HepG2 (cell line): Measurements from ENCODE around the gene RHOXF2. TPM values are rescaled to one million over a fixed set of nuclear protein-coding genes. Genes with fewer than 3 reads are reported as not detected.

Source experiments
- ATAC-seq: fragments of 200-7000 bp; cut with Tn5 transposase; 3 replicates; pipeline ENCODE4 v1.9.1; 2020; ENCODE audit warnings: mild to moderate bottlenecking, moderate library complexity
- BruUV-seq: library from RNA; stranded (reverse); fragments of 400-500 nt; replicated peaks from 2 replicates; lab custom pipeline; 2021; lab: Mats Ljungman, UMichigan
- CTCF ChIA-PET: fragments of 300-600 bp; formaldehyde crosslinking; extraction: SDS; loops from one replicate; lab custom pipeline; 2021; ENCODE audit warnings: low total read pairs, inconsistent platforms, low intra/inter-chr PET ratio; lab: Yijun Ruan, JAX
- POLR2A ChIA-PET: fragments of 350-600 bp; sonication (Branson Sonifier 250); formaldehyde crosslinking; loops from one replicate; lab custom pipeline; 2020; ENCODE audit warnings: antibody characterized with exemption, inconsistent platforms; lab: Yijun Ruan, JAX
- DNase-seq: peaks from one replicate; pipeline ENCODE4 v3.0.0-alpha.2; 2015; ENCODE audit warnings: low spot score
- FAIRE-seq: peaks from 3 replicates; lab custom pipeline; 2011; peaks lifted over from hg19 to GRCh38; lab: Jason Lieb, UNC
- H2AFZ ChIP-seq: one replicate; pipeline ENCODE4 v1.6.1; 2011; ENCODE audit warnings: low read length, inconsistent platforms
- H3K27ac ChIP-seq: fragments of 300-600 bp; 3 replicates; pipeline ENCODE4 v1.8.0; 2011; ENCODE audit warnings: mixed run types, mild to moderate bottlenecking, mixed read lengths, low read length, inconsistent platforms; ENCODE audit not compliant: insufficient read depth; ENCODE audit errors: extremely low read length
- H3K27me3 ChIP-seq, 2 experiments: fragments of 200-600 bp in 1 of 2; 2 replicates in 1 of 2; 3 replicates in 1 of 2; pipeline versions ENCODE4 v1.6.0 to v1.8.0; 2011; ENCODE audit warnings: low read length in 2 of 2, mild to moderate bottlenecking in 2 of 2, moderate library complexity in 2 of 2, inconsistent platforms in 1 of 2; ENCODE audit not compliant: insufficient read depth in 2 of 2, control insufficient read depth in 1 of 2
- H3K36me3 ChIP-seq, 2 experiments: fragments of 200-600 bp in 1 of 2; replicated peaks in 1 of 2; 2 replicates in 1 of 2; 3 replicates in 1 of 2; pipeline versions ENCODE4 v1.5.1 to v1.8.0; 2011; ENCODE audit warnings: low read length in 2 of 2, inconsistent platforms in 1 of 2; ENCODE audit not compliant: insufficient read depth in 2 of 2, control insufficient read depth in 1 of 2
- H3K4me1 ChIP-seq: 2 replicates; pipeline ENCODE4 v1.5.1; 2012; ENCODE audit warnings: low read length, inconsistent platforms; ENCODE audit not compliant: insufficient read depth
- H3K4me2 ChIP-seq: 2 replicates; pipeline ENCODE4 v1.6.0; 2011; ENCODE audit warnings: low read depth, low read length, inconsistent platforms
- H3K4me3 ChIP-seq, 3 experiments: fragments of 200-600 bp in 1 of 3; sonication (generic), shearing (Covaris generic) in 1 of 3; replicated peaks in 1 of 3; 2 replicates each; pipeline ENCODE4 v1.5.1; 2011 to 2016; ENCODE audit warnings: low read length in 3 of 3, inconsistent platforms in 2 of 3, low read depth in 2 of 3, mild to moderate bottlenecking in 2 of 3, control low read depth in 1 of 3, mixed read lengths in 1 of 3; ENCODE audit not compliant: insufficient read depth in 1 of 3
- H3K79me2 ChIP-seq: one replicate; pipeline ENCODE4 v1.6.1; 2011; ENCODE audit warnings: low read length, inconsistent platforms; ENCODE audit not compliant: insufficient read depth
- H3K9ac ChIP-seq: 2 replicates; pipeline ENCODE4 v1.6.0; 2011; ENCODE audit warnings: mild to moderate bottlenecking, low read depth, low read length, inconsistent platforms; ENCODE audit not compliant: insufficient read depth
- H3K9me3 ChIP-seq: 2 replicates; pipeline ENCODE4 v1.5.1; 2012; ENCODE audit warnings: mild to moderate bottlenecking, low read length
- H4K20me1 ChIP-seq: 2 replicates; pipeline ENCODE4 v1.6.0; 2011; ENCODE audit warnings: inconsistent platforms, mild to moderate bottlenecking, low read length, moderate library complexity; ENCODE audit not compliant: insufficient read depth
- ATRX ChIP-seq: sonication (generic); formaldehyde crosslinking; IDR thresholded peaks from 2 replicates; pipeline ENCODE4 v1.4.0; 2020; ENCODE audit warnings: missing genetic modification reagents, borderline replicate concordance
- FOXK1 ChIP-seq: sonication (generic); formaldehyde crosslinking; IDR thresholded peaks from 2 replicates; pipeline ENCODE4 v1.4.0; 2020; ENCODE audit warnings: low read depth, missing genetic modification reagents, borderline replicate concordance
- NFE2L2 ChIP-seq: fragments of 150-350 bp; IDR thresholded peaks from 2 replicates; pipeline ENCODE4 v1.6.1; 2014; ENCODE audit warnings: low read length
- RNF2 ChIP-seq: fragments of 450-650 bp; conservative IDR thresholded peaks from 2 replicates; pipeline ENCODE4 v1.6.1; 2016; ENCODE audit warnings: low read depth
- SIN3A ChIP-seq: IDR thresholded peaks from 2 replicates; pipeline ENCODE4 v1.6.1; 2011; ENCODE audit warnings: low read depth, mild to moderate bottlenecking, control low read depth, low read length, borderline replicate concordance
- ZNF326 ChIP-seq: sonication (generic); formaldehyde crosslinking; IDR thresholded peaks from 2 replicates; pipeline ENCODE4 v1.4.0; 2020; ENCODE audit warnings: missing genetic modification reagents, borderline replicate concordance
- ZNF607 ChIP-seq: sonication (generic); formaldehyde crosslinking; IDR thresholded peaks from 2 replicates; pipeline ENCODE4 v1.5.1; 2020; ENCODE audit warnings: missing genetic modification reagents, mild to moderate bottlenecking, borderline replicate concordance
- WGBS: methylation state at CpG from one replicate; pipeline ENCODE4 v1.1.6; 2017; ENCODE audit warnings: low lambda C conversion rate; 5-methylcytosine and 5-hydroxymethylcytosine counted together
- in situ Hi-C: cut with HindIII; loops from 2 replicates; pipeline ENCODE4 v1.10.0; 2017; ENCODE audit warnings: low pct_unique_long_range_greater_than_20kb; ENCODE audit not compliant: extremely low pct_ligation_motif_present
- intact Hi-C: fragments of 100-400 bp; cut with micrococcal nuclease; formaldehyde crosslinking; loops from one replicate; pipeline ENCODE4 v1.10.0; 2022; ENCODE audit not compliant: unreplicated experiment
- polyA plus RNA-seq, 8 experiments: library from polyadenylated mRNA; depleted of rRNA in 3 of 8; stranded (reverse) in 7 of 8; unstranded in 1 of 8; fragments of >200 nt; fragmentation: Illumina TruSeq in 4 of 8; extraction: Trizol in 4 of 8; gene quantifications; 2 replicates each; pipeline versions ENCODE4 v1.2.1 to v1.2.3, GENCODE V29; 2011 to 2016; ENCODE audit warnings: low read depth in 4 of 8, missing spikeins in 1 of 8, mixed read lengths in 1 of 8; ENCODE audit not compliant: insufficient read depth in 1 of 8
- total RNA-seq, 5 experiments: library from RNA; depleted of rRNA; stranded (reverse); fragments of >200 nt; fragmentation: Illumina TruSeq; extraction: Trizol; gene quantifications; 2 replicates each; pipeline ENCODE4 v1.2.3, GENCODE V29; 2016; ENCODE audit warnings: low read depth in 1 of 5
- TF ChIP-seq, protein P1 (sequence below): sonication (generic); formaldehyde crosslinking; IDR thresholded peaks from 2 replicates; pipeline ENCODE4 v1.4.0; 2020; ENCODE audit warnings: low read depth, mild to moderate bottlenecking, missing genetic modification reagents
- TF ChIP-seq, protein P2 (sequence below): sonication (generic); formaldehyde crosslinking; IDR thresholded peaks from 2 replicates; pipeline ENCODE4 v1.5.0; 2020; ENCODE audit warnings: mild to moderate bottlenecking, missing genetic modification reagents, borderline replicate concordance
- TF ChIP-seq, protein P3 (sequence below): sonication (generic); formaldehyde crosslinking; IDR thresholded peaks from 2 replicates; pipeline ENCODE4 v1.8.0; 2022; ENCODE audit warnings: mild to moderate bottlenecking, missing genetic modification reagents, borderline replicate concordance
- TF ChIP-seq, protein P4 (sequence below): fragments of 450-650 bp; IDR thresholded peaks from 2 replicates; pipeline ENCODE4 v1.6.1; 2017; ENCODE audit warnings: mild to moderate bottlenecking
- TF ChIP-seq, protein P5 (sequence below): sonication (generic); formaldehyde crosslinking; IDR thresholded peaks from 2 replicates; pipeline ENCODE4 v1.8.0; 2022; ENCODE audit warnings: mild to moderate bottlenecking, missing genetic modification reagents, moderate library complexity

Gene RHOXF2
- total and polyA plus RNA-seq, 2 of the 13 experiments (the other 11 are each of a cell fraction or from before 2014, with no cell fraction given) = not detected

DNA sequence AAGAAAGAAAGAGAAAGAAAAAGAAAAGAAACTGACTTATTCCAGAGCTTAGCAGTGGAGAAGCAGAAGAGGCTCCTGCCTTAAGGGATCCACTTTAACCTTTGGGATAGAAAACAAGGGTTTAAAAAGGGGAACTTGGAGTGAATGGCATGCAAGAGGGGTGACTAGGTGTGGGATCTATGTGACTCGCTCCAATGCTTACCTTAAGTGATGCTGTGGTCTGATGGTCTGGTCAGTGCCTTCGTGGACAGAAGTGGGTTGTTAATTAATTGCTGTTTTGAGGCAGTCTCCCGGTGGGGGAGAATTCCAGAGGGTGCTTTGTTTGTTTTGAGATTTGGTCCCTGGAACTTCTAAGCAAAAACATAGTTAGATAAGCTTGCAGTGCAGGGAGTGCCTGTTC, 21.6 kb upstream of the RHOXF2 start:
- ChIA-PET CTCF (no interaction called here), POLR2A (no interaction called here)
- H2AFZ ChIP-seq = no peak overlapping the region
- no peak for DNase-seq
- ATAC-seq = no peak
- H3K9me3 ChIP-seq = no peaks in the 10 kb centered on the region
- H4K20me1 ChIP-seq = no peaks in the 10 kb centered on the region
- no peak overlapping the region for H3K27ac ChIP-seq
- no TSS peak for BruUV-seq
- no peak overlapping the region for H3K9ac ChIP-seq
- in situ Hi-C loops (loop anchor here (25.0 kb wide), 1 partner anchor 150 kb away; no protein-coding TSS in a partner anchor), intact Hi-C loops (no loop called here)
- H3K79me2 ChIP-seq = no peaks in the 10 kb centered on the region
- no peaks in the 10 kb centered on the region for H3K36me3 ChIP-seq
- no peak for FAIRE-seq
- no peak overlapping the region for H3K4me3 ChIP-seq
- WGBS = 39% methylated on average over 3 of the region's 3 CpGs
- no peaks in the 10 kb centered on the region for H3K27me3 ChIP-seq
- no peak overlapping the region for H3K4me2 ChIP-seq
- no peaks in the 10 kb centered on the region for H3K4me1 ChIP-seq
- TF ChIP-seq RNF2 (no peak), ATRX (no peak), ZNF326 (CRISPR knock-in tag) (no peak), FOXK1 (no peak), NFE2L2 (no peak), SIN3A (no peak), ZNF607 (CRISPR knock-in tag) (no peak)
- TF ChIP-seq, protein P1, sequence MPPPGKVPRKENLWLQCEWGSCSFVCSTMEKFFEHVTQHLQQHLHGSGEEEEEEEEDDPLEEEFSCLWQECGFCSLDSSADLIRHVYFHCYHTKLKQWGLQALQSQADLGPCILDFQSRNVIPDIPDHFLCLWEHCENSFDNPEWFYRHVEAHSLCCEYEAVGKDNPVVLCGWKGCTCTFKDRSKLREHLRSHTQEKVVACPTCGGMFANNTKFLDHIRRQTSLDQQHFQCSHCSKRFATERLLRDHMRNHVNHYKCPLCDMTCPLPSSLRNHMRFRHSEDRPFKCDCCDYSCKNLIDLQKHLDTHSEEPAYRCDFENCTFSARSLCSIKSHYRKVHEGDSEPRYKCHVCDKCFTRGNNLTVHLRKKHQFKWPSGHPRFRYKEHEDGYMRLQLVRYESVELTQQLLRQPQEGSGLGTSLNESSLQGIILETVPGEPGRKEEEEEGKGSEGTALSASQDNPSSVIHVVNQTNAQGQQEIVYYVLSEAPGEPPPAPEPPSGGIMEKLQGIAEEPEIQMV (CRISPR knock-in tag) = no peak
- TF ChIP-seq, protein P2, sequence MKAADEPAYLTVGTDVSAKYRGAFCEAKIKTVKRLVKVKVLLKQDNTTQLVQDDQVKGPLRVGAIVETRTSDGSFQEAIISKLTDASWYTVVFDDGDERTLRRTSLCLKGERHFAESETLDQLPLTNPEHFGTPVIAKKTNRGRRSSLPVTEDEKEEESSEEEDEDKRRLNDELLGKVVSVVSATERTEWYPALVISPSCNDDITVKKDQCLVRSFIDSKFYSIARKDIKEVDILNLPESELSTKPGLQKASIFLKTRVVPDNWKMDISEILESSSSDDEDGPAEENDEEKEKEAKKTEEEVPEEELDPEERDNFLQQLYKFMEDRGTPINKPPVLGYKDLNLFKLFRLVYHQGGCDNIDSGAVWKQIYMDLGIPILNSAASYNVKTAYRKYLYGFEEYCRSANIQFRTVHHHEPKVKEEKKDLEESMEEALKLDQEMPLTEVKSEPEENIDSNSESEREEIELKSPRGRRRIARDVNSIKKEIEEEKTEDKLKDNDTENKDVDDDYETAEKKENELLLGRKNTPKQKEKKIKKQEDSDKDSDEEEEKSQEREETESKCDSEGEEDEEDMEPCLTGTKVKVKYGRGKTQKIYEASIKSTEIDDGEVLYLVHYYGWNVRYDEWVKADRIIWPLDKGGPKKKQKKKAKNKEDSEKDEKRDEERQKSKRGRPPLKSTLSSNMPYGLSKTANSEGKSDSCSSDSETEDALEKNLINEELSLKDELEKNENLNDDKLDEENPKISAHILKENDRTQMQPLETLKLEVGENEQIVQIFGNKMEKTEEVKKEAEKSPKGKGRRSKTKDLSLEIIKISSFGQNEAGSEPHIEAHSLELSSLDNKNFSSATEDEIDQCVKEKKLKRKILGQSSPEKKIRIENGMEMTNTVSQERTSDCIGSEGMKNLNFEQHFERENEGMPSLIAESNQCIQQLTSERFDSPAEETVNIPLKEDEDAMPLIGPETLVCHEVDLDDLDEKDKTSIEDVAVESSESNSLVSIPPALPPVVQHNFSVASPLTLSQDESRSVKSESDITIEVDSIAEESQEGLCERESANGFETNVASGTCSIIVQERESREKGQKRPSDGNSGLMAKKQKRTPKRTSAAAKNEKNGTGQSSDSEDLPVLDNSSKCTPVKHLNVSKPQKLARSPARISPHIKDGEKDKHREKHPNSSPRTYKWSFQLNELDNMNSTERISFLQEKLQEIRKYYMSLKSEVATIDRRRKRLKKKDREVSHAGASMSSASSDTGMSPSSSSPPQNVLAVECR (CRISPR knock-in tag) = no peak
- TF ChIP-seq, protein P3, sequence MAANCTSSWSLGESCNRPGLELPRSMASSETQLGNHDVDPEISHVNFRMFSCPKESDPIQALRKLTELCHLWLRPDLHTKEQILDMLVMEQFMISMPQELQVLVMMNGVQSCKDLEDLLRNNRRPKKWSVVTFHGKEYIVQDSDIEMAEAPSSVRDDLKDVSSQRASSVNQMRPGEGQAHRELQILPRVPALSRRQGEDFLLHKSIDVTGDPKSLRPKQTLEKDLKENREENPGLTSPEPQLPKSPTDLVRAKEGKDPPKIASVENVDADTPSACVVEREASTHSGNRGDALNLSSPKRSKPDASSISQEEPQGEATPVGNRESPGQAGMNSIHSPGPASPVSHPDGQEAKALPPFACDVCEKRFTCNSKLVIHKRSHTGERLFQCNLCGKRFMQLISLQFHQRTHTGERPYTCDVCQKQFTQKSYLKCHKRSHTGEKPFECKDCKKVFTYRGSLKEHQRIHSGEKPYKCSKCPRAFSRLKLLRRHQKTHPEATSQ (CRISPR knock-in tag) = no peak
- TF ChIP-seq, protein P4, sequence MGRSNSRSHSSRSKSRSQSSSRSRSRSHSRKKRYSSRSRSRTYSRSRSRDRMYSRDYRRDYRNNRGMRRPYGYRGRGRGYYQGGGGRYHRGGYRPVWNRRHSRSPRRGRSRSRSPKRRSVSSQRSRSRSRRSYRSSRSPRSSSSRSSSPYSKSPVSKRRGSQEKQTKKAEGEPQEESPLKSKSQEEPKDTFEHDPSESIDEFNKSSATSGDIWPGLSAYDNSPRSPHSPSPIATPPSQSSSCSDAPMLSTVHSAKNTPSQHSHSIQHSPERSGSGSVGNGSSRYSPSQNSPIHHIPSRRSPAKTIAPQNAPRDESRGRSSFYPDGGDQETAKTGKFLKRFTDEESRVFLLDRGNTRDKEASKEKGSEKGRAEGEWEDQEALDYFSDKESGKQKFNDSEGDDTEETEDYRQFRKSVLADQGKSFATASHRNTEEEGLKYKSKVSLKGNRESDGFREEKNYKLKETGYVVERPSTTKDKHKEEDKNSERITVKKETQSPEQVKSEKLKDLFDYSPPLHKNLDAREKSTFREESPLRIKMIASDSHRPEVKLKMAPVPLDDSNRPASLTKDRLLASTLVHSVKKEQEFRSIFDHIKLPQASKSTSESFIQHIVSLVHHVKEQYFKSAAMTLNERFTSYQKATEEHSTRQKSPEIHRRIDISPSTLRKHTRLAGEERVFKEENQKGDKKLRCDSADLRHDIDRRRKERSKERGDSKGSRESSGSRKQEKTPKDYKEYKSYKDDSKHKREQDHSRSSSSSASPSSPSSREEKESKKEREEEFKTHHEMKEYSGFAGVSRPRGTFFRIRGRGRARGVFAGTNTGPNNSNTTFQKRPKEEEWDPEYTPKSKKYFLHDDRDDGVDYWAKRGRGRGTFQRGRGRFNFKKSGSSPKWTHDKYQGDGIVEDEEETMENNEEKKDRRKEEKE = no peak
- TF ChIP-seq, protein P5, sequence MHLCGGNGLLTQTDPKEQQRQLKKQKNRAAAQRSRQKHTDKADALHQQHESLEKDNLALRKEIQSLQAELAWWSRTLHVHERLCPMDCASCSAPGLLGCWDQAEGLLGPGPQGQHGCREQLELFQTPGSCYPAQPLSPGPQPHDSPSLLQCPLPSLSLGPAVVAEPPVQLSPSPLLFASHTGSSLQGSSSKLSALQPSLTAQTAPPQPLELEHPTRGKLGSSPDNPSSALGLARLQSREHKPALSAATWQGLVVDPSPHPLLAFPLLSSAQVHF (CRISPR knock-in tag) = no peak
